Measurements from ENCODE around the gene EVI5L.
"Not testable (repeated sequence)": the region's sequence is repeated elsewhere in the genome, so short reads cannot be mapped to it uniquely, and the experiment has no call there.

Gene EVI5L

DNA sequence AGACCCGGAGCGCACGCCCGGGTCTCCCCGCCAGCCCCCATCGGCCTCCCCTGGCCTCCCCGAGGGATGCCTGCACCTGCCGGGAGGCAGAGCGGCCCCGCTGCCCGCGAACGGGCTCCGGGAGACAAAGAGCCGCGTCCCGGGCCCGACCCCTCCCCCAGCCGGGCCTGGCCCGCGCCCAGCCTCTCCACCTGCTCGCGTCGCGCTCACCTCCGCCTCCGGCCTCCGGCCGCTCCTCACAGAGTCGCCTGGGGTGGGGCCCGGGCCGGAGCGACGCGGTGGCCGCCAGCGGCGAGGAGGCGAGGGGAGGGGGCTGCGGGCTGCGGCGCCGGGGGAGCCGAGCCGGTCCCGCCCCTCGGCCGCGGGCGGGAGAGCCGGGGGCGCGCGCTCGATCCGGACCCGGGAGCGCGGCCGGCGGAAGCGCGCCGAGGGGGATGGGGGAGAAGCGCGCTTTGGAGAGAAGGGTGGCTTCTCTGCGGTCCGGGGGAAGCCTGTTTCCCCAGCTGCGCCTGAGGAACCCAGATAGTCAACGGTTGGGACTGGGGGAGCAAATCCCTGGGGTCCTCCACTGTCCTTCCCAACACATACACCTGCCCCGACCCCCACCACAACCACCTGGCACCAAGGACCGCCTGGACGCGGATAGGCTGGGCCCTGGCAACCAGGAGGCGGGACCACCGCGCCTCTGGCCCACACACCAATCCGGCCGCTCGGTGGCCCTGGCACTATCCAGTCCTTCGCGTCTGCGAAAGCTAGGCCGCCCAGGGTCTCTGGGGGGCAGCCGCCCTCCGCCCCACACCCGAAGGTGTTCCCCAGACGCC lies 44.3 kb downstream of the EVI5L start, which contains the start of gene PRR36:
TSS of gene PRR36 (minus strand) at position 315 of the 821 bp plus-strand sequence. CDS start 701 bp downstream, outside the sequence.
- peak; percentile 53 to 86 for DNase-seq

DNA sequence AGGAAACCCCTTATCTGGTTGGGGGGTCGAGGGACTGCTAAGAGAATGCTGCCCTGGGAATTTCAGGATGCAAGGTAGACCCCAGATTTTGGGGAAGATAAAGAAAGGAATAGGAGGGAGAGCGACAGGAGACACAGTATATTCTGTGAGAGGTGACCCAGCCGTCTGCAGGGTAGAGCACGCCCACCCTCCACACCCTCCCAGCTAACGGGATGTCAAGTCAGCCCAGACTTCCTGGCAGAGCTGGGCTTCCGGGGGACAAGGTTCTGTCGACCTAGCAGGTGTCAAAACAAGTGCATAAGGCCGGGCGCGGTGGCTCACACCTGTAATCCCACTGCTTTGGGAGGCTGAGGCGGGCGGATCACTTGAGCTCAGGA lies 44.9 kb downstream of the EVI5L start:
- DNase-seq, result no peak

- DNase-seq, result no peak
Observed at GRCh38 chr19:7877249-7877836, 47.3 kb downstream of the EVI5L start.

- DNase-seq, result no peak
Observed at GRCh38 chr19:7879111-7879807, 49.2 kb downstream of the EVI5L start.

- no peak for DNase-seq
Observed at GRCh38 chr19:7879836-7880235, 49.8 kb downstream of the EVI5L start.

DNA sequence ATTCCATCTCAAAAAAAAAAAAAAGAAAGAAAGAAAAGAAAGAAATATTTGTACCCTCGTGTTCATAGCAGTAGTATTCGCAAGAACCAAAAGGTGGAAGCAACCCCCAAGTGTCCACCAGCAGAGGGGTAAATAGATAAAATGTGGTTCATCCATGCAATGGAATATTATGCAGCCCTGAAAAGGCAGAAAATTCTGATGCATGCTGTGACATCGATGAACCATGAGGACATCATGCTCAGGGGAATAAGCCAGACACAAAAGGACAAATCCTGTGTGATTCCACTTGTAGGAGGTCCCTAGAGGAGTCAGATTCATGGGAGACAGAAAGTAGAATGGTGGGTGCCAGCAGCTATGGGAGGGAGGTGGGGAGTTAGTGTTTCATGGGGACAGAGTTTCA lies 51.9 kb downstream of the EVI5L start:
- no peak for DNase-seq

DNA sequence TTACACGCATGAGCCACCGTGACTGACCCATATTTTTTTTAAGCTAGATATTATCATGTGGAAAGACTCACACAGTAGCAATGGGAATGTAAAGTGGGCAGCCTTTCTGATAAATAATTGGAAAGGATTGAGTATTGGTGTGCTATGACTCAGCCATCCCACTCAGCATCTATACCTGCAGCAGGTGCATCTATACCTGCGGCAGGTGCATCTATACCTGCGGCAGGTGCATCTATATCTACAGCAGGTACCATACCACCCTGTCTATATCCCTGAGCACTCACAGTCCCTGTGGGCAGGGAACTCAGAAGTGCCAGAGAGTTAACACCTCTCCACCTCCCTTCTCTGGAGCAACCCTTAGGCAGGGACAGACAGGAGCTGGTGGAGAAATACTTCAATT lies 53.1 kb downstream of the EVI5L start:
- no peak for DNase-seq

GRCh38 chr19:7883796-7884570 lies 54.0 kb downstream of the EVI5L start:
- no peak for DNase-seq

DNA sequence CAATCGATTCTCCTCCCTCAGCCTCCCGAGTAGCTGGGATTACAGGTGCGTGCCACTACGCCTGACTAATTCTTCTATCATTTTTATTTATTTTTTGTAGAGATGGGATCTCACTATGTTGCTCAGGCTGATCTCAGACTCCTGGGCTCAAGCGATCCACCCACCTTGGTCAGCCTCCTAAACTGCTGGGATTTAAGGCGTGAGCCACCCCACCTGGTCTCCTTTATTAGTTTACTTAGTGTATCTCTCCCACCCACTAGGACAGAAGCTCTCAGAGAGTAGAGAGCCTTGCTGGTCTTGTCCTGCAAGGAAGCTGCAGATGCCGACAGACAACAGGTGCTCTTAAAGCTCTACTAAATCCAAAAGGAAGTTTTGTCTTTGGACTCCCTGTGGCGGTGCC lies 55.8 kb downstream of the EVI5L start:
- DNase-seq, result no peak

DNA sequence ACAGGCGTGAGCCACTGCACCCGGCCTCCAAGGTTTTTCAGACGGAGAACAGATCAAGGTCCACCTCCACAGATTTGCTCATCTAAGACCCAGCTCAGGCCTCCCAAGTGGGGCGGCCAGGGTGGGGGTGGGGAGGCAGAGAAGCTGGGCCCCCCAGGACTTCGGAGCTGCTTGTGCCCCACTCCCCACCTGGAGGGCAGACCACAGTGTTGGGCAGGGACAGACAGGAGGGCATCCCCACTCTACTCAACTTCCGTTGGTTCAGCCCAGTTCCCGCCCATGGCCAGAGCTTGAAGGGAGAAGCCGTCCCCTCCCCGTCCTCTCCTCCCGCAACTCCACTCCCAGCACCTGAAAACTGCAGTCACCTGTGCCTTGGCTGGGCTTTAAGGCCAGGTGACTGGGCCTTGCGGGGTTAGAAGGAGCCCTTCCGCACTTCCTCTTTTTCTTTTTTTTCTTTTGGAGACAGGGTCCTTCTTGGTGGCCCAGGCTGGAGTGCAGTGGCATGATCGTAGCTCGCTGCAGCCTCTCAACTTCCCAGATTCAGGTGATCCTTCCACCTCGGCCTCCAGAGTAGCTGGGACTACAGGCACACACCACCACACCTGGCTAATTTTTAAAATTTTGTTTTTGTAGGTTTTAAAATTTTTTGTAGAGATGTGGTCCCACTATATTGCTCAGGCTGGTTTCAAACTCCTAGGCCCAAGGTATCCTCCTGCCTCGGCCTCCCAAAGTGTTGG lies 57.6 kb downstream of the EVI5L start:
- DNase-seq, result no peak

- peak in 1 of 2 experiments; percentile 67 for DNase-seq
Observed at GRCh38 chr19:7888145-7888825, 58.3 kb downstream of the EVI5L start, which contains the start of gene LRRC8E. TSS of gene LRRC8E (plus strand) at chr19:7888510. CDS start at chr19:7895604, 7,094 bp downstream.

- DNase-seq, result no peak
Observed at GRCh38 chr19:7888826-7889217, 58.8 kb downstream of the EVI5L start.

- DNase-seq, result not testable (repeated sequence)
Observed at GRCh38 chr19:7893362-7894101, 63.5 kb downstream of the EVI5L start.

- DNase-seq, result no peak
Observed at GRCh38 chr19:7894612-7895309, 64.7 kb downstream of the EVI5L start.

GRCh38 chr19:7895565-7895964 lies 65.5 kb downstream of the EVI5L start:
- no peak for DNase-seq

GRCh38 chr19:7897292-7897691 lies 67.3 kb downstream of the EVI5L start:
- DNase-seq, result no peak

DNA sequence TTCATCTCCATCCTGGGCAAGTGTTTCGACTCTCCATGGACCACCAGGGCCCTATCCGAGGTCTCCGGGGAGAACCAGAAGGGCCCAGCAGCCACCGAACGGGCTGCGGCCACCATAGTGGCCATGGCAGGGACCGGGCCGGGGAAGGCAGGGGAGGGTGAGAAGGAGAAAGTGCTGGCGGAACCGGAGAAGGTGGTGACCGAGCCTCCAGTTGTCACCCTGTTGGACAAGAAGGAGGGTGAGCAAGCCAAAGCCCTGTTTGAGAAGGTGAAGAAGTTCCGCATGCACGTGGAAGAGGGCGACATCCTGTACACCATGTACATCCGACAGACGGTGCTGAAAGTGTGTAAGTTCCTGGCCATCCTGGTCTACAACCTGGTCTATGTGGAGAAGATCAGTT lies 68.9 kb downstream of the EVI5L start:
- DNase-seq, result no peak

- DNase-seq, result no peak
Observed at GRCh38 chr19:7899751-7900378, 69.8 kb downstream of the EVI5L start.

DNA sequence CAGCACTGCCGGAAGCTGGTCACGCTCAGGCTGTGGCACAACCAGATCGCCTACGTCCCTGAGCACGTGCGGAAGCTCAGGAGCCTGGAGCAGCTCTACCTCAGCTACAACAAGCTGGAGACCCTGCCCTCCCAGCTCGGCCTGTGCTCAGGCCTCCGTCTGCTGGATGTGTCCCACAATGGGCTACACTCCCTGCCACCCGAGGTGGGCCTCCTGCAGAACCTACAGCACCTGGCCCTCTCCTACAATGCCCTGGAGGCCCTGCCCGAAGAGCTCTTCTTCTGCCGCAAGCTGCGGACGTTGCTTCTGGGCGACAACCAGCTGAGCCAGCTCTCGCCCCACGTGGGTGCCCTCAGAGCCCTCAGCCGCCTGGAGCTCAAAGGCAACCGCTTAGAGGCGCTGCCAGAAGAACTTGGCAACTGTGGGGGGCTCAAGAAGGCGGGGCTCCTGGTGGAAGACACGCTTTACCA lies 70.4 kb downstream of the EVI5L start:
- no peak for DNase-seq

DNA sequence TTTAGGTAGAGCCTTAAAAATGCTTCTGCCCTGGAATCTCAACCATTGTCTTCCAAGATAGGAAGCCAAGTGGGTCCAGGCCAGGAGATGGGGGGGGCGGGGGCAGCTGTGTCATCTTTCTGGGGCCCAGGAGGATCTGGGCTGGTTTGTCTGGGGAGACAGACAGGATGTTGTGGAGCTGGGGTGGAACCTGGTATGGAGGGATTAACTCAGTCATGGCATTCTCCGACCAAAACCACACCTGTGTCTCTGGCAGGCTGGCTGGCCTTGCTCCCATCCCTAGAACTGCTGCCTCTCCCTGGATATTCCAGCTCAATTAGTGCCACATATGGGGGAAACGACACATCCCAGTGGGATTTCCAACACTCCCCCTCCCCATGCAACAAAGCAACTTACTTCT lies 70.9 kb downstream of the EVI5L start:
- no peak for DNase-seq

Data from NCI-H526 (cell line).